HEK293 (cell line): Measurements from ENCODE around the gene SCFD2.

ENCODE experiments used
- GLIS2 ChIP-seq: fragments of 450-650 bp; formaldehyde crosslinking; IDR thresholded peaks from 2 replicates; pipeline ENCODE4 v1.5.1; 2016; ENCODE audit warnings: missing biosample characterization, missing genetic modification characterization
- SALL2 ChIP-seq: fragments of 450-650 bp; formaldehyde crosslinking; IDR thresholded peaks from 2 replicates; pipeline ENCODE4 v1.5.0; 2017; ENCODE audit warnings: missing biosample characterization, mild to moderate bottlenecking, missing genetic modification characterization, borderline replicate concordance
- SP7 ChIP-seq: fragments of 450-650 bp; formaldehyde crosslinking; IDR thresholded peaks from 2 replicates; pipeline ENCODE4 v1.5.1; 2016; ENCODE audit warnings: missing biosample characterization, missing genetic modification characterization
- TCF7L2 ChIP-seq: IDR thresholded peaks from 2 replicates; pipeline ENCODE4 v1.6.1; 2011; ENCODE audit warnings: low read depth, mild to moderate bottlenecking, inconsistent platforms, low read length, moderate library complexity, borderline replicate concordance
- YY1 ChIP-seq: fragments of 450-650 bp; formaldehyde crosslinking; IDR thresholded peaks from 2 replicates; pipeline ENCODE4 v1.5.1; 2018; ENCODE audit warnings: missing biosample characterization, missing genetic modification characterization
- ZBTB1 ChIP-seq: fragments of 450-650 bp; formaldehyde crosslinking; IDR thresholded peaks from 2 replicates; pipeline ENCODE4 v1.5.1; 2016; ENCODE audit warnings: missing biosample characterization, missing genetic modification characterization
- ZBTB10 ChIP-seq: fragments of 450-650 bp; formaldehyde crosslinking; IDR thresholded peaks from 2 replicates; pipeline ENCODE4 v1.5.1; 2016; ENCODE audit warnings: missing biosample characterization, missing genetic modification characterization
- ZNF140 ChIP-seq: fragments of 450-650 bp; formaldehyde crosslinking; IDR thresholded peaks from 2 replicates; pipeline ENCODE4 v1.5.1; 2016; ENCODE audit warnings: missing biosample characterization, missing genetic modification characterization
- ZNF155 ChIP-seq: fragments of 450-650 bp; formaldehyde crosslinking; IDR thresholded peaks from 2 replicates; pipeline ENCODE4 v1.5.1; 2016; ENCODE audit warnings: missing biosample characterization, missing genetic modification characterization
- ZNF202 ChIP-seq: fragments of 450-650 bp; formaldehyde crosslinking; IDR thresholded peaks from 2 replicates; pipeline ENCODE4 v1.5.1; 2016; ENCODE audit warnings: missing biosample characterization, missing genetic modification characterization, borderline replicate concordance
- ZNF274 ChIP-seq, 2 experiments: fragments of 200-500 bp in 1 of 2; fragments of 450-650 bp in 1 of 2; sonication (Bioruptor generic) in 1 of 2; formaldehyde crosslinking in 1 of 2; IDR thresholded peaks; 2 replicates each; pipeline versions ENCODE4 v1.5.1 to v1.6.1; 2014 to 2016; ENCODE audit warnings: borderline replicate concordance in 1 of 2, inconsistent platforms in 1 of 2, low read length in 1 of 2, missing biosample characterization in 1 of 2, missing genetic modification characterization in 1 of 2
- ZNF292 ChIP-seq: fragments of 450-650 bp; formaldehyde crosslinking; IDR thresholded peaks from 2 replicates; pipeline ENCODE4 v1.5.1; 2016; ENCODE audit warnings: low read depth, missing biosample characterization, missing genetic modification characterization, borderline replicate concordance
- ZNF362 ChIP-seq: fragments of 450-650 bp; formaldehyde crosslinking; IDR thresholded peaks from 2 replicates; pipeline ENCODE4 v1.5.1; 2016; ENCODE audit warnings: missing biosample characterization, missing genetic modification characterization
- ZNF404 ChIP-seq: fragments of 450-650 bp; formaldehyde crosslinking; IDR thresholded peaks from 2 replicates; pipeline ENCODE4 v1.5.1; 2017; ENCODE audit warnings: missing biosample characterization, missing genetic modification characterization
- ZNF514 ChIP-seq: fragments of 450-650 bp; formaldehyde crosslinking; IDR thresholded peaks from 2 replicates; pipeline ENCODE4 v1.5.1; 2016; ENCODE audit warnings: missing biosample characterization, missing genetic modification characterization
- ZNF518A ChIP-seq: fragments of 450-650 bp; formaldehyde crosslinking; conservative IDR thresholded peaks from 2 replicates; pipeline ENCODE4 v1.5.1; 2016; ENCODE audit warnings: low read depth, missing biosample characterization, missing genetic modification characterization
- ZNF544 ChIP-seq: fragments of 450-650 bp; formaldehyde crosslinking; IDR thresholded peaks from 2 replicates; pipeline ENCODE4 v1.5.0; 2017; ENCODE audit warnings: missing biosample characterization, missing genetic modification characterization
- ZNF558 ChIP-seq: fragments of 450-650 bp; formaldehyde crosslinking; IDR thresholded peaks from 2 replicates; pipeline ENCODE4 v1.5.1; 2016; ENCODE audit warnings: missing biosample characterization, missing genetic modification characterization
- ZNF596 ChIP-seq: fragments of 450-650 bp; IDR thresholded peaks from 2 replicates; pipeline ENCODE4 v1.5.0; 2018; ENCODE audit warnings: missing biosample characterization, mild to moderate bottlenecking, missing genetic modification characterization, moderate library complexity
- ZNF701 ChIP-seq: fragments of 450-650 bp; formaldehyde crosslinking; IDR thresholded peaks from 2 replicates; pipeline ENCODE4 v1.5.1; 2016; ENCODE audit warnings: missing biosample characterization, missing genetic modification characterization
- ZSCAN30 ChIP-seq: fragments of 450-650 bp; IDR thresholded peaks from 2 replicates; pipeline ENCODE4 v1.5.1; 2018; ENCODE audit warnings: missing biosample characterization, mild to moderate bottlenecking, missing genetic modification characterization, moderate library complexity
- ZXDB ChIP-seq: fragments of 450-650 bp; formaldehyde crosslinking; IDR thresholded peaks from 2 replicates; pipeline ENCODE4 v1.5.1; 2016; ENCODE audit warnings: missing biosample characterization, missing genetic modification characterization
- TF ChIP-seq, protein P1 (sequence below): fragments of 450-650 bp; formaldehyde crosslinking; IDR thresholded peaks from 2 replicates; pipeline ENCODE4 v1.5.1; 2017; ENCODE audit warnings: missing biosample characterization, missing genetic modification characterization
- TF ChIP-seq, protein P2 (sequence below): fragments of 450-650 bp; formaldehyde crosslinking; IDR thresholded peaks from 2 replicates; pipeline ENCODE4 v1.5.1; 2016; ENCODE audit warnings: missing biosample characterization, missing genetic modification characterization
- TF ChIP-seq, protein P3 (sequence below): fragments of 450-650 bp; formaldehyde crosslinking; IDR thresholded peaks from 2 replicates; pipeline ENCODE4 v1.5.1; 2016; ENCODE audit warnings: missing biosample characterization, missing genetic modification characterization

SCFD2 gene

GRCh38 chr4:52861879-52862616 lies 503.8 kb downstream of the SCFD2 start, which contains the start of gene RASL11B (continued):
- 0 out of 2 replicates have a peak, but pooled peaks have one; percentile 15 for TF ChIP-seq ZXDB (tag by site-specific recombination)
- no peak for TF ChIP-seq ZBTB1 (tag by site-specific recombination)
- TF ChIP-seq TCF7L2 = no peak
- no peak for TF ChIP-seq ZNF155 (tag by site-specific recombination)
- no peak for TF ChIP-seq ZNF140 (tag by site-specific recombination)
- no peak for TF ChIP-seq ZNF558 (tag by site-specific recombination)
- TF ChIP-seq SALL2 (tag by site-specific recombination) = no peak
- no peak for TF ChIP-seq ZNF596 (tag by site-specific recombination)
- no peak for TF ChIP-seq ZNF202 (tag by site-specific recombination)
- no peak for TF ChIP-seq YY1 (tag by site-specific recombination)
- TF ChIP-seq ZNF274 (IDR thresholded peaks at IDR 0.05; ENCODE audit: low read length) = no peak
- no peak for TF ChIP-seq ZNF274 (tag by site-specific recombination; IDR thresholded peaks at IDR 0.05; ENCODE audit: borderline replicate concordance)
- TF ChIP-seq ZBTB10 = peak; percentile 41; the same call in 1 of the 2 replicates
- TF ChIP-seq ZNF514 (tag by site-specific recombination) = no peak
- TF ChIP-seq, protein P1, sequence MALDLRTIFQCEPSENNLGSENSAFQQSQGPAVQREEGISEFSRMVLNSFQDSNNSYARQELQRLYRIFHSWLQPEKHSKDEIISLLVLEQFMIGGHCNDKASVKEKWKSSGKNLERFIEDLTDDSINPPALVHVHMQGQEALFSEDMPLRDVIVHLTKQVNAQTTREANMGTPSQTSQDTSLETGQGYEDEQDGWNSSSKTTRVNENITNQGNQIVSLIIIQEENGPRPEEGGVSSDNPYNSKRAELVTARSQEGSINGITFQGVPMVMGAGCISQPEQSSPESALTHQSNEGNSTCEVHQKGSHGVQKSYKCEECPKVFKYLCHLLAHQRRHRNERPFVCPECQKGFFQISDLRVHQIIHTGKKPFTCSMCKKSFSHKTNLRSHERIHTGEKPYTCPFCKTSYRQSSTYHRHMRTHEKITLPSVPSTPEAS (tag by site-specific recombination) = no peak
- TF ChIP-seq, protein P2, sequence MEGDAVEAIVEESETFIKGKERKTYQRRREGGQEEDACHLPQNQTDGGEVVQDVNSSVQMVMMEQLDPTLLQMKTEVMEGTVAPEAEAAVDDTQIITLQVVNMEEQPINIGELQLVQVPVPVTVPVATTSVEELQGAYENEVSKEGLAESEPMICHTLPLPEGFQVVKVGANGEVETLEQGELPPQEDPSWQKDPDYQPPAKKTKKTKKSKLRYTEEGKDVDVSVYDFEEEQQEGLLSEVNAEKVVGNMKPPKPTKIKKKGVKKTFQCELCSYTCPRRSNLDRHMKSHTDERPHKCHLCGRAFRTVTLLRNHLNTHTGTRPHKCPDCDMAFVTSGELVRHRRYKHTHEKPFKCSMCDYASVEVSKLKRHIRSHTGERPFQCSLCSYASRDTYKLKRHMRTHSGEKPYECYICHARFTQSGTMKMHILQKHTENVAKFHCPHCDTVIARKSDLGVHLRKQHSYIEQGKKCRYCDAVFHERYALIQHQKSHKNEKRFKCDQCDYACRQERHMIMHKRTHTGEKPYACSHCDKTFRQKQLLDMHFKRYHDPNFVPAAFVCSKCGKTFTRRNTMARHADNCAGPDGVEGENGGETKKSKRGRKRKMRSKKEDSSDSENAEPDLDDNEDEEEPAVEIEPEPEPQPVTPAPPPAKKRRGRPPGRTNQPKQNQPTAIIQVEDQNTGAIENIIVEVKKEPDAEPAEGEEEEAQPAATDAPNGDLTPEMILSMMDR (tag by site-specific recombination) = no peak
- no peak for TF ChIP-seq ZNF404 (tag by site-specific recombination)
- TF ChIP-seq ZSCAN30 (tag by site-specific recombination) = no peak
- no peak for TF ChIP-seq ZNF518A (tag by site-specific recombination)
- no peak for TF ChIP-seq ZNF701
- TF ChIP-seq SP7 (tag by site-specific recombination) = no peak
- TF ChIP-seq, protein P3, sequence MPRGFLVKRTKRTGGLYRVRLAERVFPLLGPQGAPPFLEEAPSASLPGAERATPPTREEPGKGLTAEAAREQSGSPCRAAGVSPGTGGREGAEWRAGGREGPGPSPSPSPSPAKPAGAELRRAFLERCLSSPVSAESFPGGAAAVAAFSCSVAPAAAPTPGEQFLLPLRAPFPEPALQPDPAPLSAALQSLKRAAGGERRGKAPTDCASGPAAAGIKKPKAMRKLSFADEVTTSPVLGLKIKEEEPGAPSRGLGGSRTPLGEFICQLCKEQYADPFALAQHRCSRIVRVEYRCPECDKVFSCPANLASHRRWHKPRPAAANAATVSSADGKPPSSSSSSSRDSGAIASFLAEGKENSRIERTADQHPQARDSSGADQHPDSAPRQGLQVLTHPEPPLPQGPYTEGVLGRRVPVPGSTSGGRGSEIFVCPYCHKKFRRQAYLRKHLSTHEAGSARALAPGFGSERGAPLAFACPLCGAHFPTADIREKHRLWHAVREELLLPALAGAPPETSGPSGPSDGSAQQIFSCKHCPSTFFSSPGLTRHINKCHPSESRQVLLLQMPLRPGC (tag by site-specific recombination) = no peak
- no peak for TF ChIP-seq ZNF544
- TF ChIP-seq GLIS2 (tag by site-specific recombination) = peak; percentile 54; the same call in 1 of the 2 replicates
- no peak for TF ChIP-seq ZNF292 (tag by site-specific recombination)
- no peak for TF ChIP-seq ZNF362 (tag by site-specific recombination)
